GM18519 (cell line): Measurements from ENCODE around the gene ARHGAP18.
A peak's percentile ranks its signal among the peaks of the same experiment; 100 is the strongest.

Experiments used
- ATAC-seq: cut with Tn5 transposase; IDR thresholded peaks from one replicate; pipeline ENCODE4 v1.9.1; 2021; ENCODE audit warnings: mild to moderate bottlenecking, moderate library complexity; ENCODE audit not compliant: unreplicated experiment, low FRiP score

ARHGAP18 gene

GRCh38 chr6:129648819-129649491 lies 61.0 kb downstream of the ARHGAP18 start:
- no peak for ATAC-seq

GRCh38 chr6:129647044-129647443 lies 62.9 kb downstream of the ARHGAP18 start:
- peak; percentile 5 for ATAC-seq

- ATAC-seq = peak; percentile 81
Observed at GRCh38 chr6:129646642-129647041, 63.3 kb downstream of the ARHGAP18 start.

DNA sequence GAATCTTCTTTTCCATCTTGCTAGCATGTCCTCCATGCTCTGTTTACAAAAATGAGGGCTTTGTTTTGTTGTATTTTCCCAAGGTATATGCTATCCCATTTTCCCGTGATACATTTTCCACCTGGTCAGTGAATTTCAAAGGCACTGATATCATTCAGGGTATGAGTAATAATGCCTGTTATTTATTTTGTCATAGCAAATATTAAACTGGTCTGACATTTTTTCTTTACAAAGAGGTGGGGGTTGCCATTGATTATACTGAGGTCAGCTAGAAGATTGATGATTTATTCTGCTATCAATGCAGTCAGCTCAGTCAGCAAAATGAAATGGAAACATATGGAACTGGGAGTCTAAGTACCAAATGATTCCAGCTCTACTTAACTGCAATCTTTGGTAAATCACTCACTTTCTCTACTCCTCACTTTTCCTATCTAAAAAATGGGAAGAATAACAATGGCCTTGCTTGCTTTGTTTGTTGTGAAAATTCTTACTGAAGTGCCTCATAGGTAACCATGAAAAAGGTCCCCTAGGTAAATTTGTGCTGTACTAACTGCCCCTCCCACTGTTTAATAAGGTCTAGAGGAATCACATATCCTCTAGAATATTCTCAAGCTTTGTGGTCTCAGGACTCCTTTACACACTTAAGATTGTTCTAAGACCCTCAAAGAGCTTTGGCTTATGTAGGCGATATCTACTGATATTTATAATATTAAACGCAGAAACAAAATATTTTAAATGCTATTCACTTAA lies 64.0 kb downstream of the ARHGAP18 start:
- no peak for ATAC-seq

- no peak for ATAC-seq
Observed at GRCh38 chr6:129645106-129645829, 64.7 kb downstream of the ARHGAP18 start.

- ATAC-seq = no peak
Observed at GRCh38 chr6:129644567-129645015, 65.4 kb downstream of the ARHGAP18 start.

DNA sequence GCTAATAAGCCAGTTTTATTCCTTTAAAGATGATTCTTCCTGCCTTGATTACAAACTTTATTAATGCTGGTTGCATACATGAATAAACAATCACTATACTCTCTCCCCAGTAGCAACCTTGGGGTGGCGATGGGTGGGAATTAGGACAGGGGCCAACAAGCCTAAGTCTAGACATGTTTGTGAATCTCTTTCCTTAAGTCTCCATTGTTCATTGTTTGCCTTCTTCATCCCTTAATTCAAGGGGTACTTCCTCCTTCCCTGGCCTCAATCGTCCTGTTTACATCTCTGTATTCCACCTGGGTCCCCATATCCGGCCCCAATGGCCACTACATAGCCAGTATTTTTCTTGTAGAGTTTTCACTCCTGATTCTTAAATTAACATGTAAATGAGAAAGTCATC lies 66.0 kb downstream of the ARHGAP18 start:
- no peak for ATAC-seq

GRCh38 chr6:129643176-129643575 lies 66.8 kb downstream of the ARHGAP18 start:
- ATAC-seq = no peak

- ATAC-seq = no peak
Observed at GRCh38 chr6:129642322-129642721, 67.7 kb downstream of the ARHGAP18 start.

DNA sequence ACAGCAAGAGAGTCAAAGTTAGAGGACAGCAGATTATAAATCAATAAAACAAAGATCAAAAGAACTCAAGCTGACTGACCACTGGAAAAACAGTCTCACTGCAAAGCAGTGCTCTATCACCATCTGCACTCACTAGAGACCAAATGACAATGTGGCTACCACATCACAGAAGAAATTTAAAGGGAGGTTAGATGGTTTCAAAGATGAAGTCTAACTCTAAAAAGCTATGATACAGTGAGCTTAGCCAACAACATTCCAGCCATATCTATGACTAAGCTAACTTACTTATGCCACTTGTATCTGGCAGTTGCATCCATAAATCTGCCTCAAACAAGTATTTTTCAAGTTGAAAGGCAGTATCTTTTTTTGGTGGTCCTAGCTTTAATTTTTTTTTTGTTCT lies 68.6 kb downstream of the ARHGAP18 start:
- ATAC-seq = no peak

GRCh38 chr6:129638686-129639085 lies 71.3 kb downstream of the ARHGAP18 start:
- ATAC-seq = no peak

DNA sequence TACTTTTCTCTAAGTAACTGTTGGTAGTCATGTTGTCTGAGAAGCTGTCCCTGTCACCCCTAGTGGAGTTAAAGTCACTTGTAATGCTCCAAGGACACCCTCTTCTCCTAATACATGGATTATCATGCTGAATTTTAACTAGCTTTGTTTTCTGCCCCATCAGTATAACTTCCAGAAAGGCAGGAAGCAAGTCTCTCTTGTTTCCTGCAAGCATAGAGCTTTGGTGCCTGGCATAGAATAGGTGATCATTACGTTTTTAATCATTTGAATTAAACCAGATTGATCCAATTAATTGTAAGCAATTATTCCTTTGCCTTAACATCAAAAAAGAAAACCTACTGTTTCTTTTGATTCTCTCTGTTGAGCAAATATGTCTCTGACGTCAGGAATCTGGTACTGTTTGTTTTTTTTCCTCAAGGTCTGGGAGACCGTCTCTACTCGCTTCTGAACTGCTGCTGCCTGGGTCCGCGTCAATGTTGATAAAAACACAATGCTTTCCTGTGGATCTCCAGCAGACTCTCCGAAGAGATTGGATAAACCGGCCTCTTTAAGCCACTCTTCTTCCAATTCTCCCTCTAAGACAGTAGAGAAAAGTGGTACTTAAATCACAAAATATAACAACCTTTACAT lies 71.8 kb downstream of the ARHGAP18 start:
- no peak for ATAC-seq

GRCh38 chr6:129637340-129638054 lies 72.5 kb downstream of the ARHGAP18 start:
- ATAC-seq = no peak

DNA sequence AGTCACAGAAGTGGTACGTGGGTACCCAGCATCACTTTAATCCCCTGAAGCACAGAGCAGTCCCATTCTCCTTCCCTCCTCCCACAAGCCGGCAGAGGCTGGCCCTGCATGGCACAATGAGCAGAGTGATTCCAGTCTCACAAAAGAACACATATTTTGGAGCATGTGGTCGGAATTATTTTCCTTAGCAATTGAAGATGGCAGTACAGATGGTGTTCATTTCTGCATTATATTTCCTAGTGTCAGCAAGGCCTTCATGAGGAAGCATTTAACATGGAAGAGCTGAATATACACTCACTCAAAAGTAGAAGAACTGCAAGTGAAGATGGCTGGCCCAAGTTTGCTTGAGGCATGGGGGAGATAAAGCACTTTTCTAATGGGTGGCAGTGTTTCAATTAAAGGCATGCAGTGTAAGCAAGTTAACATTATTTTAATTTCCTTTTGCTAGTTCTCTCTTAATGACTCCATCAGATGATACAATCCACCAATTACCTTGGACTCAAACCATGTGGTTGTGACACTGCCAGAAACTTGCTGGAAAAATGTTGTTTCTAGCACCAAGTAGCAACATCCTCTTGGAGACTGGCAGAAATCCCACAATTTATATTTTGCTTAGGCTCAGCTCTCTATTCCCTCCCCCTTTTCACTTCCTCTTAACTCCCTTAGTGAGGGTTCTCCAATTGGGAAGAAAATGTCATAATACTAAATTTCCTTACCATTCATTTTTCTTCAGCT lies 74.4 kb downstream of the ARHGAP18 start:
- ATAC-seq = no peak

- ATAC-seq = no peak
Observed at GRCh38 chr6:129634411-129635230, 75.4 kb downstream of the ARHGAP18 start.

GRCh38 chr6:129633529-129633928 lies 76.4 kb downstream of the ARHGAP18 start:
- ATAC-seq = no peak

DNA sequence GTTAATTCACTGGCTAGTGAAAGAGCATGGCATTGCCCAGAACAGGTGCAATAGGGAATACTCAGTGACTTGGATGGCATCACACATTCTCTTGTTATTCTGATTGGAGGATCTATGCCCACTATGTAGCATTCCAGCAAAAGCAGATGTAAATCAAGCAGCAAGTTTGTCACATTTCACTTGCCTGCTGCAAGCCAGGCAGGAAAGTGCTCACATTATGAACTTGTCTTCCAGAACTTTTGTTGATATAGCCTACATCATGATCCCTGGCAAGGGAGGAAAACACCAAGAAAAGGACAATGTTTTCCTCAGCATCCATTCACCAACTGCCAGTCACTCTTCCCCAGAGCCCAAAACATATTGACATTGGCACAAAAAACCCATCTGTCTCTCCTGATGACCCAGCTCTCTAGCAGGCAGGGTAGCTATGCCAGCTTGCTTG lies 77.8 kb downstream of the ARHGAP18 start:
- no peak for ATAC-seq

- ATAC-seq = no peak
Observed at GRCh38 chr6:129631070-129631469, 78.9 kb downstream of the ARHGAP18 start.

DNA sequence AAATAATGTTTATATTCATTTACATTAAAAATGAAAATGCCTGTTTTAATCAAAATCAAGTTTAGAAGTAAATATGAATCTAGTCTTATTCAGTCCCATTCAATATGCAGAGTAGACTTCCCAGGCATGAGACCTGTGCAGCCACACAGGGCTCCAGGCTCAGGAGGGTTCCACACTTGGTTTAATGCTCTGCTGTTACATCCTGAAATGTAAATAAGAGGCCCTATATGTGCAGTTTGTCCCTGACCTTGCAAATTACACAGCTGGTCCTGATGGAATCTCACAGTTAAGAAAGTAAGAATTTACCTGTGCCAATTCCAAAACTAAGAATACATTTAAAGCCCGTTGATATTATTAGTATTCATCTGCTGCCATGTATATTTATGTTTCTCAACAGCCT lies 79.4 kb downstream of the ARHGAP18 start:
- no peak for ATAC-seq
